ENCODE measurements around the gene ZBTB7A. TPM values are rescaled to one million over a fixed set of nuclear protein-coding genes. Genes with fewer than 3 reads are reported as not detected.

Gene ZBTB7A
- total and polyA plus RNA-seq, 10 of the 15 experiments (the other 5 are each of a cell fraction or from before 2014, with no cell fraction given): 0.26 to 42.4 (median 4.5) TPM

DNA sequence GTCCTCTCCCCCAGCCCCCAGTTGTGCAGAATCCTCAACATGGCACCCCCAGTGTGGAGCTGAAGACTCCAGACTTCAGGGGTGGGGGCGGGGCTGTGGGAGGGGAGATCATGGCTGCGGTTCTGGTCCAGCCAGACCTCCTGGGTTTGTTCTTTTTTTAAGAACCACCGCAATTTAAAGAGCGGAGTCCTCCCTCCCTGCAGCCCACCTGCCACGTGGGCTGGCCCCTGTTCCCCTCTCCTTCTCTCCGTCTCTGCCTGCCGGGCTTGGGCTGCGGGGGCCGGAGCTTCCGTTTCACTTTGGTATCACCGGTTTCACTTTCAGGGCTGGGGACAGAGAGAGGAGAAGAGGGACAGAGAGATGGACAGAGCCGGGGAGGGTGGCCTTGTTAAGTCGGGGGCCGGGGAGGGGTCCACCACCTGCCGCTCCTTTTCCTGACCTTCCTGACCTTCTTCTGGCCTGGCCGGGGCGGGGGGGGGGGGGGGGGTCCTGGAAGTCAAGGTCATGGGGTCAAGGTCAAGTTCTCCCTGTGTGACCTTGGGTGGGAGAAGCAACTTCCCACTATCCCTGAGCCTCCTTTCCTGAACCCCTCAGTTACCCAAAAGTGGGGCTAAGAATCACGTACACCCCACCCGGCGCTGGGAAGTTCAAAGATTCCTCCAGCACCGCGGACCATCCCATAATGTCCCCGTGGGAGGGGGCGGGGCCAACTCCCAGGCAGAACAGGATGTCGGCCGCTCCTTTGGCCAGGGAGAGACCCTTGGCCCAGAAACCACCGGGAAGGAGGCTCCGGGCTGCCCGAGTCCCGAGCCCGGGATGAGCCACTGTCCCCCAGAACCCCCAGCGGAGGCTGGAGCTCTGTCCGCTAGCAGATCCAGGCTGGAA is 11.3 kb upstream of the ZBTB7A start (continued):
- no peak for TF ChIP-seq IRF3 (IDR thresholded peaks at IDR 0.05)
- peak; percentile 27 to 33; a peak in 1 of 4 replicates for TF ChIP-seq BHLHE40 (IDR thresholded peaks at IDR 0.05; ENCODE audit: borderline replicate concordance in 1 of 2, low read depth in 2 of 2, low read length in 1 of 2)
- TF ChIP-seq SRF (IDR thresholded peaks at IDR 0.05; ENCODE audit: low read depth in 2 of 2, low read length in 2 of 2): peak; percentile 62 to 77; a peak in 3 of 4 replicates
- TF ChIP-seq SMARCA5 (IDR thresholded peaks at IDR 0.05): no peak
- no peak for TF ChIP-seq CBX5 (IDR thresholded peaks at IDR 0.05; ENCODE audit: low read depth)
- TF ChIP-seq POLR2AphosphoS5 (IDR thresholded peaks at IDR 0.05; ENCODE audit: low read length): no peak
- 0 out of 2 replicates have a peak, but pooled peaks have one; percentile 27 for TF ChIP-seq CHD2 (IDR thresholded peaks at IDR 0.05; ENCODE audit: borderline replicate concordance, low read depth, low read length)
- TF ChIP-seq HDAC6 (IDR thresholded peaks at IDR 0.05; ENCODE audit: unreplicated experiment): no peak
- no peak for TF ChIP-seq SUZ12 (IDR thresholded peaks at IDR 0.05; ENCODE audit: unreplicated experiment)
- TF ChIP-seq NR2F1 (conservative IDR thresholded peaks at IDR 0.05): peak; percentile 98
- TF ChIP-seq WRNIP1 (IDR thresholded peaks at IDR 0.05; ENCODE audit: borderline replicate concordance, low read depth, low read length): no peak
- TF ChIP-seq ATF7 (IDR thresholded peaks at IDR 0.05; ENCODE audit: low read depth): 0 out of 2 replicates have a peak, but pooled peaks have one; percentile 19
- peak; percentile 68 for TF ChIP-seq NR2C1 (IDR thresholded peaks at IDR 0.05)
- TF ChIP-seq SMAD5 (IDR thresholded peaks at IDR 0.05; ENCODE audit: low read depth): no peak
- peak; percentile 53; the same call in 1 of the 2 replicates for TF ChIP-seq DPF2 (IDR thresholded peaks at IDR 0.05)
- TF ChIP-seq, protein P1, sequence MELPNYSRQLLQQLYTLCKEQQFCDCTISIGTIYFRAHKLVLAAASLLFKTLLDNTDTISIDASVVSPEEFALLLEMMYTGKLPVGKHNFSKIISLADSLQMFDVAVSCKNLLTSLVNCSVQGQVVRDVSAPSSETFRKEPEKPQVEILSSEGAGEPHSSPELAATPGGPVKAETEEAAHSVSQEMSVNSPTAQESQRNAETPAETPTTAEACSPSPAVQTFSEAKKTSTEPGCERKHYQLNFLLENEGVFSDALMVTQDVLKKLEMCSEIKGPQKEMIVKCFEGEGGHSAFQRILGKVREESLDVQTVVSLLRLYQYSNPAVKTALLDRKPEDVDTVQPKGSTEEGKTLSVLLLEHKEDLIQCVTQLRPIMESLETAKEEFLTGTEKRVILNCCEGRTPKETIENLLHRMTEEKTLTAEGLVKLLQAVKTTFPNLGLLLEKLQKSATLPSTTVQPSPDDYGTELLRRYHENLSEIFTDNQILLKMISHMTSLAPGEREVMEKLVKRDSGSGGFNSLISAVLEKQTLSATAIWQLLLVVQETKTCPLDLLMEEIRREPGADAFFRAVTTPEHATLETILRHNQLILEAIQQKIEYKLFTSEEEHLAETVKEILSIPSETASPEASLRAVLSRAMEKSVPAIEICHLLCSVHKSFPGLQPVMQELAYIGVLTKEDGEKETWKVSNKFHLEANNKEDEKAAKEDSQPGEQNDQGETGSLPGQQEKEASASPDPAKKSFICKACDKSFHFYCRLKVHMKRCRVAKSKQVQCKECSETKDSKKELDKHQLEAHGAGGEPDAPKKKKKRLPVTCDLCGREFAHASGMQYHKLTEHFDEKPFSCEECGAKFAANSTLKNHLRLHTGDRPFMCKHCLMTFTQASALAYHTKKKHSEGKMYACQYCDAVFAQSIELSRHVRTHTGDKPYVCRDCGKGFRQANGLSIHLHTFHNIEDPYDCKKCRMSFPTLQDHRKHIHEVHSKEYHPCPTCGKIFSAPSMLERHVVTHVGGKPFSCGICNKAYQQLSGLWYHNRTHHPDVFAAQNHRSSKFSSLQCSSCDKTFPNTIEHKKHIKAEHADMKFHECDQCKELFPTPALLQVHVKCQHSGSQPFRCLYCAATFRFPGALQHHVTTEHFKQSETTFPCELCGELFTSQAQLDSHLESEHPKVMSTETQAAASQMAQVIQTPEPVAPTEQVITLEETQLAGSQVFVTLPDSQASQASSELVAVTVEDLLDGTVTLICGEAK (IDR thresholded peaks at IDR 0.05; ENCODE audit: borderline replicate concordance): no peak
- no peak for TF ChIP-seq E2F4 (IDR thresholded peaks at IDR 0.05; ENCODE audit: low read depth, low read length)
- peak; percentile 93 for TF ChIP-seq MXI1 (IDR thresholded peaks at IDR 0.05; ENCODE audit: low read depth, low read length)
- no peak for TF ChIP-seq SIN3A (IDR thresholded peaks at IDR 0.05; ENCODE audit: low read depth, low read length)
- TF ChIP-seq IKZF2 (IDR thresholded peaks at IDR 0.05): peak in 1 of 2 experiments; percentile 50; a peak in 2 of 4 replicates
- TF ChIP-seq STAT3 (IDR thresholded peaks at IDR 0.05; ENCODE audit: low read depth, low read length): no peak
- no peak for TF ChIP-seq HDAC2 (IDR thresholded peaks at IDR 0.05)
- TF ChIP-seq FOXK2 (IDR thresholded peaks at IDR 0.05): no peak

Measured in GM12878 (cell line).